IPS-18c (cell line): Measurements from ENCODE around the gene CCDC82.

Experiments used
- H3K4me3 ChIP-seq: 2 replicates; pipeline ENCODE4 v1.7.0; 2013; ENCODE audit warnings: low read depth, mild to moderate bottlenecking, low read length, moderate library complexity; ENCODE audit not compliant: insufficient read depth
- H3K9me3 ChIP-seq: one replicate; pipeline ENCODE4 v1.6.1; 2013; ENCODE audit warnings: mild to moderate bottlenecking, low read length, moderate library complexity; ENCODE audit not compliant: control insufficient read depth, insufficient read depth

Gene CCDC82

GRCh38 chr11:96376796-96377195, 12.9 kb downstream of the CCDC82 start:
- H3K9me3 ChIP-seq, result no peaks in the 10 kb centered on the region
- no peak overlapping the region for H3K4me3 ChIP-seq

GRCh38 chr11:96373826-96374225, 15.9 kb downstream of the CCDC82 start:
- no peak overlapping the region for H3K4me3 ChIP-seq

GRCh38 chr11:96367342-96367741, 22.4 kb downstream of the CCDC82 start:
- Histone ChIP-seq H3K9me3 (no peaks in the 10 kb centered on the region), H3K4me3 (no peak overlapping the region)

More at GRCh38 chr11:96373826-96374225, 15.9 kb downstream of the CCDC82 start:
- H3K9me3 ChIP-seq, result no peaks in the 10 kb centered on the region

GRCh38 chr11:96366024-96366423, 23.7 kb downstream of the CCDC82 start:
- H3K4me3 ChIP-seq, result no peak overlapping the region
- H3K9me3 ChIP-seq, result no peaks in the 10 kb centered on the region

- Histone ChIP-seq H3K9me3 (no peaks in the 10 kb centered on the region), H3K4me3 (no peak overlapping the region)
Measured at GRCh38 chr11:96365493-96365892, 24.2 kb downstream of the CCDC82 start.

GRCh38 chr11:96361778-96362177, 27.9 kb downstream of the CCDC82 start:
- no peaks in the 10 kb centered on the region for H3K9me3 ChIP-seq
- H3K4me3 ChIP-seq, result no peak overlapping the region

- no peak overlapping the region for H3K4me3 ChIP-seq
- no peaks in the 10 kb centered on the region for H3K9me3 ChIP-seq
Measured at GRCh38 chr11:96358321-96358720, 31.4 kb downstream of the CCDC82 start.

GRCh38 chr11:96357794-96358193, 31.9 kb downstream of the CCDC82 start:
- no peaks in the 10 kb centered on the region for H3K9me3 ChIP-seq
- H3K4me3 ChIP-seq, result no peak overlapping the region

- Histone ChIP-seq H3K4me3 (no peak overlapping the region), H3K9me3 (no peaks in the 10 kb centered on the region)
Measured at GRCh38 chr11:96356848-96357247, 32.9 kb downstream of the CCDC82 start.

GRCh38 chr11:96342961-96343711, 46.6 kb downstream of the CCDC82 start, which contains the start of gene MAML2:
Gene MAML2, minus strand, starts transcription at chr11:96343195. Its CDS starts 1,300 bp downstream, at chr11:96341895.
- Histone ChIP-seq H3K4me3 (peak within 1 kb of the TSS; percentile 47), H3K9me3 (no peaks in the 10 kb centered on the region)

GRCh38 chr11:96342014-96342960, 47.4 kb downstream of the CCDC82 start:
- Histone ChIP-seq H3K9me3 (no peaks in the 10 kb centered on the region), H3K4me3 (peak overlapping the region; percentile 47)

- Histone ChIP-seq H3K4me3 (peak overlapping the region; percentile 47; the same call in 1 of the 2 replicates), H3K9me3 (no peaks in the 10 kb centered on the region)
Measured at GRCh38 chr11:96341211-96342013, 48.3 kb downstream of the CCDC82 start.

- no peaks in the 10 kb centered on the region for H3K9me3 ChIP-seq
Measured at GRCh38 chr11:96340555-96340885, 49.2 kb downstream of the CCDC82 start.

GRCh38 chr11:96339706-96340554, 49.8 kb downstream of the CCDC82 start:
- Histone ChIP-seq H3K9me3 (no peaks in the 10 kb centered on the region), H3K4me3 (no peak overlapping the region)

More at GRCh38 chr11:96340555-96340885, 49.2 kb downstream of the CCDC82 start:
- H3K4me3 ChIP-seq, result no peak overlapping the region

GRCh38 chr11:96338910-96339705, 50.6 kb downstream of the CCDC82 start:
- no peaks in the 10 kb centered on the region for H3K9me3 ChIP-seq
- H3K4me3 ChIP-seq, result no peak overlapping the region
